Measurements from ENCODE around the gene KRTAP10-9.
A peak's percentile ranks its signal among the peaks of the same experiment; 100 is the strongest.
"Not testable (repeated sequence)": the region's sequence is repeated elsewhere in the genome, so short reads cannot be mapped to it uniquely, and the experiment has no call there.

Gene KRTAP10-9, protein sequence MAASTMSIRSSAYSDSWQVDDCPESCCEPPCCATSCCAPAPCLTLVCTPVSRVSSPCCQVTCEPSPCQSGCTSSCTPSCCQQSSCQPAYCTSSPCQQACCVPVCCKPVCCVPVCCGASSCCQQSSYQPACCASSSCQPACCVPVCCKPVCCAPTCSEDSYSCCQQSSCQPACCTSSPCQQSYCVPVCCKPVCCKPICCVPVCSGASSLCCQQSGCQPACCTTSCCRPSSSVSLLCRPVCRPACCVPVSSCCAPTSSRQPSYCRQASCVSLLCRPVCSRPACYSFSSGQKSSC

DNA sequence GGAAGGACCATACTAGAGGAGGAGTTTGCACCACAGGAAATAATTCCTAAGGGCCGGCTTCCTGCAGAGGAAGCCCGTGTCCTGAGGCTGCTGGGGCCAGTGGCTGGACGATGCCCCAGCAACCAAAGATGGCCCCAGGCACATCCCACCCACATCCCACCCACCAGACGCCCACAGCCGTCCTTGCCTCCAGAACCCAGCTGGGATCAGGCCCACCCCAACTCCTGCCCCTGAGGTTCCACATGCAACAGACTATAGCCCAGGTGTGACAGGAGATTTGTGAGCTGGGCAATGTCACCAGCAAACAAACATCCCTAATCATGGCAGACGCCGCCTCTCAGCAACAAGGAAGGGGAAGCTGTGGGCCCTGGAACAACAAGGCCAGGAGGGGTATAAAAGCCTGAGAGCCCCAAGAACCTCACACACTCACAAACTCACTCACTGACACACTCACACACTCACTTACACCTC, at the start of gene KRTAP10-9:
TSS of gene KRTAP10-9 (plus strand) at position 421 of the 471 bp plus-strand sequence. CDS start 79 bp downstream, outside the sequence.
- no peak for DNase-seq

DNA sequence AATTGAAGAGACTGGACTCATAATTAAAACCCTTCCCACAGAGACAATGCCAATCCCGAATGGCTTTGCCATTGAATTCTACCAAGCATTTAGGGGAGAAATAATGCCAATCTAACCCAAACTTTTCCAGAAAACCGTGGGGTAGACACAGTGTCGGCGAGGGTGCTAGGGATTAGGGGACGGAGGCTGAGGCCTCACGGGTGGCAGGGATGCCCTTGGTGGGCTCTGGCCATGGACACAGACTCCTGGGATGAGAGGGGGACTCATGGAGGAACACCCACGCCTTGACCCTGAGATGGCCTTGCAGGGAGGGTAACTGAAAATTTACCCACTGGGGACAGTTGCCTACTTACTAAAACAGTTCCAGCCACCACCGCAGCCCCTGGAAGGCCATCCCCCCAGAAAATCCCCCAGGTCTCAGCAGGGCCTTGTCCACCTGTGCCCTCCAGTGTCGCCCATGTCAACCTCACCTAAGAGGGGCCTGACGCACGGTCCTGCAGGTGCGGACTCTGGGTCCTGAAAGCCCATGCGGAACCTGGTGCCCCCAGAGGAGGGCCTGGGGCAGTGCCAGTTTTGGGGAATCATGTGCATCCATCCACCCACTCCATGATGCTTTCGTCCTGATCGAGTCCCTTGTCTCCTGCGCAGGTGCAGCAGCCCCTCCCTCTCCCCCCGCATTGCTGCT, 48.4 kb upstream of the KRTAP10-9 start:
- DNase-seq: no peak

DNA sequence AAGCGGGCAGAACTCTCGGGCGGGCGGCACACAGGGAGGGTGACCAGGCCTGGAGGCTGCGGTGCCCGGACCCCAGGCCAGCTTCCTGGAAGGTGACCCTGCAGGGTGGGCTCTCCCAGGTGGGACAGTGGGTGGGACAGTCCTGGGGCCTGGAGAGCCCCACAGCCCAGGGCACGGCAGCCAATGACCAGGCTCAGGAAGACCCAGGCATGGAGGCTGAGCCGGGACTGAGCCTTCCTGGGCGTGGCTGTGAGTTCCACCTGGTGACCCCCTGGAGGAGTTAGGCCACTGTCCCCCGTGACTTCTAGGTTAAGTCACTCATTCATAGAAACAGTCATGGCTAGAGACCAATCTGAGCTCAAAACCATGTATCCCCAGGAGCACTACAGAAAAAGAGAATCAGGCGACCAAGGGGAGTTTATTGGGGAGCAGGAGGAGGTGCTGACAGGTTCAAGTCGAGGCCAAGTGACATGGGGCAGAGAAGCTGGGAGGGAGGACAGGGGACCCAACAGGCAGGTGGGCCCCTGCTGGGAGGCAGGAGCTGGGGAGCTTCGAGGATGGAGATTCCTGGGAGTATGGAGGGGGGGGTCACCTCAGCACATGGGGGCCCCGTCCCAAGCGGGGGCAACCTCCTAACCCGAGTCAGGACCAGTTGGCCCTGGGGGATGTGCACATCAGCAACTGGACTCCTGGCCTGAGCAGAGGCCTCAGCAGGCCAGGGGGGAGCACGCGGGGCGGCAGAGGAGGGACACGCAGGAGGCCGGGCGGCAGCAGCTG, 47.6 kb upstream of the KRTAP10-9 start:
- DNase-seq: no peak

GRCh38 chr21:44579833-44580144, 47.1 kb upstream of the KRTAP10-9 start:
- DNase-seq: no peak

DNA sequence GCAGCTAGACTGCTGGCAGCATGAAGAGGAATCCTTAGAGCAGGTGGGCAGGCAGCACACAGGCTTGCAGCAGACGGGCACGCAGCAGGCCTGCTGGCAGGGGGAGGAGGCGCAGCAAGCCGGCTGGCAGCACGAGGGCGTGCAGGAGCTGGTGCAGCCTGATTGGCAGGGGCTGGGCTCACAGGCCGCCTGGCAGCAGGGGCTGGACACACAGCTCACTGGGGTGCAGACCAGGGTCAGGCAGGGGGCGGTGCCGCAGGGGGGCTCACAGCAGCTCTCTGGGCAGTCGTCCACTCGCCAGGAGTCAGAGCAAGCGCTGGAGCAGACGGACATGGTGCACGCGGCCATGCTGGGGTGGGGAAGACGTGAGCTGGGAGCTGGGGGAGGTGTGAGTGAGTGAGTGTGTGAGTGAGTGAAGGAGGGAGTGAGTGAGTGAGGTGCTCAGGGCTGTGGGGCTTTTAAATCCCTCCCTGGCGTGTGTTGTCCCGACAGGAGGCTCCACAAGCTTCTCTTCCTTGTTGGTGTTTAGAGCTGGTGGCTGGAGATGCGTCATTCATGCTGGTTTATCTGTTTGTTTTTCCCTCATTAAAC, 46.6 kb upstream of the KRTAP10-9 start, which contains the start of gene KRTAP10-5:
TSS of gene KRTAP10-5 (minus strand) at position 374 of the 591 bp plus-strand sequence. CDS start at position 348, 26 bp downstream.
- DNase-seq: not testable (repeated sequence)

DNA sequence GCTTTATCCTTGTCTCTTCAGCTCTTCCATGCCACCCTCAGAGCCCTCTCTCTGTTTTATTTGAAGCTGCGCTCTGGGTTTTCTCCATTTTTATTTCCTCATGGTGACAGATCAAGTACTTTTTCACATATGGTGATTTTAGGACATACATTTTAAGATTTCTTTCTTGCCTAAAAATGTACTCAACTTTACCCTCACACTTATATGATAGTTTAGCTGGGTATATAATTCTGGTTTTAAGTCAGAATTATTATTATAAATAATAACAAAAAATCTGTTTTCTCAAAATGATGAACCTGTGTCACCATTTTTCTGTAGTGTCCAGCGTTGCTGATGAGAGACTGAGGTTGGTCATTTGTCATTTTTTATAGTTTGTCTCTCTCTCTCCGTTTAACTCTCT, 45.7 kb upstream of the KRTAP10-9 start:
- DNase-seq: no peak

DNA sequence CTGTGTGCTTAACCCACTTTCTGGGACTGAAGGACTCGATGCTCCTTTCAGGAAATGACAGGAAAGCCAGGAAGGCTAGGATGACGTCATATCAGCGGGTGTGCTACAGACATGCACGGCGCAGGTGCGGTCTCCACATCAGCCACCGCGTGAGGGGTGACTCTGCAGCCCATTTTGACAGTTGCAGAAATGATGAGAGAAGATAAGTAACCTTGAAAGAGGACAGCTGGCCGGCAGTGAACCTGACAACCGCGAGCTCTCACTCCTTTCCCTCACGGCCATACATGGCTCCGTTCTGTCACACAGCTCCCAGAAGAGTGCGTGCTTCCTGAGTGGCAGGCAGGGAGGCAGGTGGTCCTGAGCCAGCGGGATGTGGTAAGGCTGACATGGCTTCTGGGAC, 44.8 kb upstream of the KRTAP10-9 start:
- DNase-seq: no peak

DNA sequence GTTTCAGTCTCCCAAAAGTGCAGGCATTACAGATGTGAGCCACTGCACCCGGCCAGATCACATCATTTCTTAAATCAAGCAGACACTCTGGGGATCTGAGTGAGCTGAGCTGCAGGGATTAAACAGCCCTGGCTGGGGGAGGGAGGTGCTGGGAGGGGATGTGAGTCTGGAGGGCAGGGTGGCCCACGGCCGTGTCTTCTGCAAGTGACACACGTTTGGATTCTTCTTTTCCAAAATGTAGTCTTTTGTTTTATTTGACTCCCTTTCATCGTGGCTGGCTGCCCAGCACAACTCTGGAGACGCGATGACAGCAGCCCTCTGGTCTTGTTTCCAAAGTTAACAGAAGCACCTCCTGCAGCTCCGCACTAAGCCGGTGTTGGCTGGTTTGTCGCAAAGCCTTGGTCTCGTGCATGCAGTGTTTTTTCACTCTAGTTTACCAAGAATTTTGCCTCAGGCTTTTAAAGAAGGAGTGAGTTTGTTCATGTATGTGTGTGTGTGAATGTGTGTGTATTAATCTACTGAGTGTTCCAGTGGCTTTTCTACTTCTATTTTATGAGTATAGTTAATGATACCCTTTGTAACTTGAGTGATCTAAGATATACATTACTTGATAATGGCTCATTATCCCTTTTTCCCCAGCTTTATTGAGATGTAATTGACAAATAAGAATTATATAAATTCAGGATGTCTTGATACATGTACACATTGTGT, 43.6 kb upstream of the KRTAP10-9 start:
- no peak for DNase-seq

DNA sequence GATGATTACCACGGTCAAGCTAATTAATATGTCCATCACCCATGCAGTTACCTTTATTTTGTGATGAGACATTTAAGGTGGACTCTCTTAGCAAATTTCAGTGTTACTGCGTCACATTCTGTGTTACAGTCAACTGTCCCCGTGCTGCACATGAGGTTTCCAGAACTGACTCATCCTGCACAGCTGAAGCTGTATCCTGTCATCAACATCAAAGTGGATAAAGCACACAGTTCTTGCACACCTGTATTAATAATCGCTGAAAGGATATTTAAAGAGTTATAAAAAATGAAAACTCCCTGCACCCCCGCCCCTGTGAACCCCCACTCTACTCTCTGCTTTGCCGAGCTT, 43.1 kb upstream of the KRTAP10-9 start:
- DNase-seq: peak; percentile 30

DNA sequence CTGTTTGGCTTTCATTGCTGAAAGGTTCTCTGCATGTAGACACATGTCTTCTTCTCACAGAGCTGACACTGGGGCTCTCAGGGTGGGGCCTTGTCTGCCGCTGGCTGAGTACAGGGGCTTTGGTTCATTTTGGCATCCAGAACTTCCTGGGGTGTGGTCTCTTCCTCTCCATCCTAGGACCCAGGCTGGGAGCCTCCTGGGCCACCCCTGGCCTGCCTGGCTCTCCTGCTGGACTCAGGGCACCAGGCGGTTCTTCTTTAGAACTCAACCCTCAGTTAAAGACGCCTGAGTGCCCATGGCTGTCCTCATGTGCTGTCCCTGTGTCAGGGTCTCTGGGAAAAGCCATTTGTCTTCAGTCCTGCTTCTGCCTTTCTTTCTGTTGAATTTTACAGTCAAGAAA, 41.0 kb upstream of the KRTAP10-9 start:
- DNase-seq: no peak

DNA sequence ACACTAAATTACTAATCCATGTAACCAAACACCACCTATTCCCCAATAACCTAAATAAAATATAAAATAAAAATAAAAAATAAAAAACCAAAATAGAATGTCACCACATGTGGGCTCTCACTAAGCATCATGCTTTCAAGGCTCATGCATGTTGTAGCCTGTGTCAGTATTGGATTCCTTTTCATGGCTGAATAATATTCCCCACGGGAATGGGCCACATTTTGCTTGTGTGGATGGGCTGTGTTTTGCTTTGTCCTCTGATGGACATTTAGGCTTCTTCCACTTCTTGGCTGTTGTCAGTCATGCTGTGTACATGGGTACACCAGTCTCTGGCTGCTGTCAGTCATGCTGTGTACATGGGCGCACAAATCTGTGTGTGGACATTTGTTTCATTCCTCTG, 37.8 kb upstream of the KRTAP10-9 start:
- no peak for DNase-seq

DNA sequence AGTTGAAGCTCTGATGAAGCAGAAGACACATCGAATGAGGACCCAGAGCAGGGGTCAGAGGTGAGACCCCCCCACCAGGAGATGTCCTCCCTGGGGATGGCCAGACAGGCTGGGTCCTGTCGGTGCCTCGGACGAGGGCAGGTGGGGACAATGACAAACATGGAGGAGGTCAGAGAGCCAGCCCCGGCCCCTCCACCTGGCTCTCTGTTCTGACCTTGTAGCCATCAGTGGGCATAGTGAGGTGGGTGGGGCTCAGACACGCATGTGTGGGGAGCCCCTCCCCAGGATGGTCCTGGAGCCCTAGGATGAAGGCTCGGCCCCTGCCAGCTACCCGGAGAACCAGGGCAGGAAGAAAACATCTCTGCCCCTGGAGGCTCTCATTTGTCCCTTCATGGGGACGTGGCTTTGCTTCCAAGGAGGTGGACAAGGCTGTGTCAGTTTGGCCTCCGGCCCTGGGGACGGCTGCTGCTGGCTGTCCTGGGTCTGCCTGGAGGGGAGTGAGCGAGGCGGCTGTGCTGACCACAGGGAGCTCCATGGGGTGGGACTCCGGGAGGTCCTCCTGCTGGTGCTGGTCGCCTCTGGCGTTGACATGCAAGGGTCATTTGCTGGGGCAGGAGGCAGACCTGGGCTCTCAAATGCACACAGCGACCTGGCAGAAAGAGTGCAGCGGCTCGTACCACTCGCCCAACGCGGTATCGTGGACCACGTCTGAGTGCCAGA, 37.1 kb upstream of the KRTAP10-9 start:
- no peak for DNase-seq

- DNase-seq: no peak
These were observed 36.6 kb upstream of the KRTAP10-9 start for GRCh38 chr21:44590311-44590721.

DNA sequence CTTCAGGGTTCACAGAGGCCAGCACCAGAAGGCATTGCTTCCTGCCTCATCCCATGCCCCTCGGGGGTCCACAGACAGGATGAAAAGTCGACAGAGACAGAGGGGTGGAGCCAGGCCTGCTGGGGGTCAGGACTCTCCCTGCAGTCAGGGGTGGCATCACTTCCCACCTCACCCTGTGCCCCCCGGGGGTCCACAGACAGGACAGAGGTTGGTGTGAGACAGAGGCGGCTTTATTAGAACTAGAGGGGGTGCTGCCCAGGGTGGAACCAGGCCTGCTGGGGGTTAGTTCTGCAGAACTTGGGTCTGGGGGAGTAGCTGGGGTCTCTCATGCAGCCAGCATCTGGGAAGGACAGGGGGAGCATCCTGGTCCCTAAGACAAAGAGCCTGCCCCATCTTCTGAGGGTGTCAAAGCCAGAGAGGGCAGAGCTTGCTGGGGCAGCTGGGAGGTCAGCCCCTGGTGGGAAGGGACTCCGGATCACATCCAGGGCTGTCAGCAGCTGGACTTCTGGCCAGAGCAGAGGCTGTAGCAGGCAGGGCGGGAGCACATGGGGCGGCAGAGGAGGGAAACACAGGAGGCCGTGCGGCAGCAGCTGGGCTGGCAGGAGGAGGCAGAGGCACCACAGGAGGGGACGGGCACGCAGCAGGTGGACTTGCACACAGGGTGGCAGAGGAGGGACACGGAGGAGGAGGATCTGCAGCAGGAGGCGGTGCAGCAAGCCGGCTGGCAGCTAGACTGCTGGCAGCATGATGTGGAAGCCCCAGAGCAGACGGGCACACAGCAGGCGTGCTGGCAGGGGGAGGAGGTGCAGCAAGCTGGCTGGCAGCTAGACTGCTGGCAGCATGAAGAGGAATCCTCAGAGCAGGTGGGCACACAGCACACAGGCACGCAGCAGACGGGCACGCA, 35.7 kb upstream of the KRTAP10-9 start:
- DNase-seq: not testable (repeated sequence)

DNA sequence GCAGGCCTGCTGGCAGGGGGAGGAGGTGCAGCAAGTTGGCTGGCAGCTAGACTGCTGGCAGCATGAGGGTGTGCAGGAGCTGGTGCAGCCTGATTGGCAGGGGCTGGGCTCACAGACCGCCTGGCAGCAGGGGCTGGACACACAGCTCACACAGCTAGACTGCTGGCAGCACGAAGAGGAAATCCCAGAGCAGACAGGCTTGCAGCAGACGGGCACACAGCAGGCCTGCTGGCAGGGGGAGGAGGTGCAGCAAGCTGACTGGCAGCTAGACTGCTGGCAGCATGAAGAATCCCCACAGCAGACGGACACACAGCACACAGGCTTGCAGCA, 35.1 kb upstream of the KRTAP10-9 start:
- DNase-seq: not testable (repeated sequence)

DNA sequence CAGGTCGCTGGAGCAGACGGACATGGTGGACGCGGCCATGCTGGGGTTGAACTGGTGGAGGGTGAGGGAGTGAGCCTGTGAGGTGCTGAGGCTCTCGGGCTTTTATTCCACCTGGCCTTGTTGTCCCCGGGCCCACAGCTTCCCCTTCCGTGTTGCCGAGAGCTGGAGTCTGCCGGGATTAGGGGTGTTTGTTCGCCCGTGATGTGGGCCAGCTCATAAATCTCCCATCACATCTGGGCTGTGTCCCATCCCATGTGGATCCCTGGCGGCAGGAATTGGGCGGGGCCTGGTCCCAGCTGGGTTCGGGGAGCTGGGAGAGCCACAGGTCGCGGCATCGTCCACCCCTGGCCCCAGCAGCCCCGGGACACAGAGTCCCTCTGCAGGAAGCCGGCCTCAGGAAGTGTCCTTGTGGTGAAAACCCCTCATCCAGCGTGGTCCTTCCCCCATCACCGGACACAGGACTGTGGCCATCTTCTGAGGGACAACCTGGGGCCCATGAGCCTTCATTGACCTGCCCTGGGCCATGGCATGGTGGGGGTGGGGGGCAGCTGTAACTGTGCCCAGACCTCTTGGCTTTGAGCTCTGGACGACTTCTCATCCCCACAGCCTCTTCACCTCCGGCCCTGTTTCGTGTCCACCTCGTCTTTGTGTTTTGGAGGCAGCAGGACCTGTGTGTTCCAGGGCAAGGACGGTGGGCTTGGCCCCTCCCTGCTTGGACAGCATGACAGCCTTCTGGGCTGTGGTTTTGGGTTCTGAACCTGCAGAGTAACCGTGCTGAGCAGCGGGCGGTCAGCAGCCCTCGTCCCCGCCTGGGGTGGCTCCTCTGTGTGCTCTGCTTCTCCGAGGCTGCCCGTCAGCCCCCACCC, 34.2 kb upstream of the KRTAP10-9 start, which contains the start of gene KRTAP10-6:
TSS of gene KRTAP10-6 (minus strand) at position 60 of the 866 bp plus-strand sequence. CDS start at position 39, 21 bp downstream.
- DNase-seq: no peak

- DNase-seq: no peak
These were observed 33.1 kb upstream of the KRTAP10-9 start for GRCh38 chr21:44593598-44594405.

- DNase-seq: no peak
These were observed 32.4 kb upstream of the KRTAP10-9 start for GRCh38 chr21:44594406-44594916.

DNA sequence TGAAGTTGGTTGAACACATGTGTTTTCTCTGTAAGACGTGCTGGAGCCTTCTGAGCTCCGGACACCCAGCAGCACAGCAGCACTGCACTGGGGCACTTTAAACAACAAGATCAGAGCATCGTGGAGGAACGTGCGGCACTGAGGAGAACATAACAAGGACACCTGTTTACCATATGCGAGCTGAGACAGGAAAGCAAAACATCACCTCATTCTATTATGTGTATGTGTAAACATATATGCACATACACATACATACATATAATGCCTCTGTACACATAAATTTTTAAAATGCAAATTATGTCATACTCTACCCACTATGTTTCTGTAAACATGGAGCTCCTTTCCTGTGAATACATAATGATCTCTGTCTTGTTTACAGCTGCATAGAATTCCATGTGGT, 31.4 kb upstream of the KRTAP10-9 start:
- no peak for DNase-seq
